SK-N-MC (cell line): ENCODE data around the gene ZDHHC11B.
"Not testable (repeated sequence)": the region's sequence is repeated elsewhere in the genome, so short reads cannot be mapped to it uniquely, and the experiment has no call there.

Source experiments
- DNase-seq: peaks from one replicate; pipeline ENCODE4 v3.0.0-alpha.2; 2011; ENCODE audit warnings: low read depth, low spot score
- H3K27ac ChIP-seq: fragments of 200-600 bp; sonication (generic); 2 replicates; pipeline ENCODE4 v1.5.1; 2016; ENCODE audit warnings: mixed run types
- H3K36me3 ChIP-seq: fragments of 200-600 bp; sonication (generic); 2 replicates; pipeline ENCODE4 v1.6.1; 2017; ENCODE audit warnings: antibody characterized with exemption, low read length, mixed read lengths; ENCODE audit not compliant: insufficient read depth
- H3K4me3 ChIP-seq: fragments of 200-600 bp; sonication (generic); 2 replicates; pipeline ENCODE4 v1.5.1; 2016
- H3K9ac ChIP-seq: fragments of 200-600 bp; sonication (generic); 2 replicates; pipeline ENCODE4 v1.8.0; 2017; ENCODE audit warnings: mixed run types, mixed read lengths; ENCODE audit not compliant: insufficient read length
- H3K9me3 ChIP-seq: fragments of 200-600 bp; sonication (generic); 2 replicates; pipeline ENCODE4 v1.6.1; 2017; ENCODE audit warnings: low read depth, mild to moderate bottlenecking, antibody characterized with exemption, low read length, moderate library complexity, mixed read lengths
- EZH2 ChIP-seq: fragments of 200-600 bp; sonication (generic); IDR thresholded peaks from one replicate; pipeline ENCODE4 v1.6.1; 2017; ENCODE audit warnings: antibody characterized with exemption
- FOXP2 ChIP-seq: optimal IDR thresholded peaks from 2 replicates; pipeline ENCODE3; 2011; ENCODE audit warnings: mild to moderate bottlenecking, moderate library complexity; ENCODE audit not compliant: insufficient read depth; ENCODE audit errors: extremely low read length, control extremely low read depth
- POLR2AphosphoS5 ChIP-seq: IDR thresholded peaks from 2 replicates; pipeline ENCODE4 v1.6.1; 2012; ENCODE audit warnings: mild to moderate bottlenecking, low read depth, low read length, borderline replicate concordance

Gene ZDHHC11B

GRCh38 chr5:759111-759751, 25.3 kb downstream of the ZDHHC11B start:
- no peak for TF ChIP-seq FOXP2
- TF ChIP-seq EZH2: no peak
- no peak for TF ChIP-seq POLR2AphosphoS5
- Histone ChIP-seq H3K36me3 (no peaks in the 10 kb centered on the region), H3K4me3 (no peak overlapping the region), H3K27ac (no peak overlapping the region), H3K9ac (no peak overlapping the region), H3K9me3 (no peaks in the 10 kb centered on the region)
- no peak for DNase-seq

GRCh38 chr5:758698-759053, 25.9 kb downstream of the ZDHHC11B start:
- H3K27ac ChIP-seq: no peak overlapping the region
- no peak overlapping the region for H3K4me3 ChIP-seq
- H3K36me3 ChIP-seq: no peaks in the 10 kb centered on the region
- DNase-seq: no peak
- no peaks in the 10 kb centered on the region for H3K9me3 ChIP-seq
- TF ChIP-seq EZH2 (no peak), POLR2AphosphoS5 (no peak), FOXP2 (no peak)
- no peak overlapping the region for H3K9ac ChIP-seq

GRCh38 chr5:757931-758697, 26.4 kb downstream of the ZDHHC11B start:
- Histone ChIP-seq H3K4me3 (no peak overlapping the region), H3K9me3 (no peaks in the 10 kb centered on the region), H3K9ac (no peak overlapping the region), H3K36me3 (no peaks in the 10 kb centered on the region), H3K27ac (no peak overlapping the region)
- TF ChIP-seq FOXP2: no peak
- TF ChIP-seq POLR2AphosphoS5: no peak
- no peak for TF ChIP-seq EZH2
- no peak for DNase-seq

- no peak overlapping the region for H3K27ac ChIP-seq
- DNase-seq: no peak
- H3K9me3 ChIP-seq: no peaks in the 10 kb centered on the region
- H3K36me3 ChIP-seq: no peaks in the 10 kb centered on the region
- TF ChIP-seq POLR2AphosphoS5: no peak
- no peak for TF ChIP-seq FOXP2
- no peak for TF ChIP-seq EZH2
- H3K9ac ChIP-seq: no peak overlapping the region
- no peak overlapping the region for H3K4me3 ChIP-seq
These were observed 27.1 kb downstream of the ZDHHC11B start for GRCh38 chr5:757346-757930.

- DNase-seq: no peak
- Histone ChIP-seq H3K4me3 (no peak overlapping the region), H3K9ac (no peak overlapping the region), H3K36me3 (no peaks in the 10 kb centered on the region), H3K9me3 (no peaks in the 10 kb centered on the region), H3K27ac (no peak overlapping the region)
- TF ChIP-seq EZH2 (no peak), POLR2AphosphoS5 (no peak), FOXP2 (no peak)
These were observed 27.6 kb downstream of the ZDHHC11B start for GRCh38 chr5:756865-757345.

GRCh38 chr5:756171-756570, 28.4 kb downstream of the ZDHHC11B start:
- TF ChIP-seq POLR2AphosphoS5 (no peak), FOXP2 (no peak), EZH2 (no peak)
- Histone ChIP-seq H3K9ac (no peak overlapping the region), H3K27ac (no peak overlapping the region), H3K4me3 (no peak overlapping the region), H3K36me3 (no peaks in the 10 kb centered on the region), H3K9me3 (no peaks in the 10 kb centered on the region)
- no peak for DNase-seq

- DNase-seq, H3K27ac ChIP-seq, H3K9me3 ChIP-seq, H3K4me3 ChIP-seq, H3K36me3 ChIP-seq, H3K9ac ChIP-seq: not testable (repeated sequence)
These were observed 30.3 kb downstream of the ZDHHC11B start for GRCh38 chr5:754143-754632.

GRCh38 chr5:753567-754142, 30.9 kb downstream of the ZDHHC11B start:
- H3K27ac ChIP-seq, H3K9me3 ChIP-seq, H3K36me3 ChIP-seq, H3K4me3 ChIP-seq, H3K9ac ChIP-seq, DNase-seq: not testable (repeated sequence)

GRCh38 chr5:752532-753115, 31.9 kb downstream of the ZDHHC11B start:
- not testable (repeated sequence) for H3K9ac ChIP-seq, H3K9me3 ChIP-seq, H3K36me3 ChIP-seq, H3K4me3 ChIP-seq, H3K27ac ChIP-seq, DNase-seq

- not testable (repeated sequence) for H3K36me3 ChIP-seq, H3K4me3 ChIP-seq, DNase-seq, H3K9me3 ChIP-seq, H3K9ac ChIP-seq, H3K27ac ChIP-seq
These were observed 32.5 kb downstream of the ZDHHC11B start for GRCh38 chr5:751992-752391.
